ENCODE results near the gene FOXP4.

- TF ChIP-seq POLR2AphosphoS5 (IDR thresholded peaks at IDR 0.05): no peak
- no peak for TF ChIP-seq POLR2A (IDR thresholded peaks at IDR 0.05)
- TF ChIP-seq, protein P1, sequence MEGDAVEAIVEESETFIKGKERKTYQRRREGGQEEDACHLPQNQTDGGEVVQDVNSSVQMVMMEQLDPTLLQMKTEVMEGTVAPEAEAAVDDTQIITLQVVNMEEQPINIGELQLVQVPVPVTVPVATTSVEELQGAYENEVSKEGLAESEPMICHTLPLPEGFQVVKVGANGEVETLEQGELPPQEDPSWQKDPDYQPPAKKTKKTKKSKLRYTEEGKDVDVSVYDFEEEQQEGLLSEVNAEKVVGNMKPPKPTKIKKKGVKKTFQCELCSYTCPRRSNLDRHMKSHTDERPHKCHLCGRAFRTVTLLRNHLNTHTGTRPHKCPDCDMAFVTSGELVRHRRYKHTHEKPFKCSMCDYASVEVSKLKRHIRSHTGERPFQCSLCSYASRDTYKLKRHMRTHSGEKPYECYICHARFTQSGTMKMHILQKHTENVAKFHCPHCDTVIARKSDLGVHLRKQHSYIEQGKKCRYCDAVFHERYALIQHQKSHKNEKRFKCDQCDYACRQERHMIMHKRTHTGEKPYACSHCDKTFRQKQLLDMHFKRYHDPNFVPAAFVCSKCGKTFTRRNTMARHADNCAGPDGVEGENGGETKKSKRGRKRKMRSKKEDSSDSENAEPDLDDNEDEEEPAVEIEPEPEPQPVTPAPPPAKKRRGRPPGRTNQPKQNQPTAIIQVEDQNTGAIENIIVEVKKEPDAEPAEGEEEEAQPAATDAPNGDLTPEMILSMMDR (IDR thresholded peaks at IDR 0.05): no peak
These were observed 12.0 kb downstream of the FOXP4 start for GRCh38 chr6:41558033-41558807.

All from breast epithelium (tissue), 3 donors.